T follicular helper cell (primary cell): ENCODE data around the gene CLNK.

ENCODE experiments used
- DNase-seq: peaks from one replicate; pipeline ENCODE4 v3.0.0-alpha.2; 2020; ENCODE audit warnings: low read depth

CLNK gene

GRCh38 chr4:10701702-10702460 is 17.3 kb upstream of the CLNK start:
- no peak for DNase-seq

- no peak for DNase-seq
These were observed 16.6 kb upstream of the CLNK start for GRCh38 chr4:10701161-10701560.

- no peak for DNase-seq
These were observed 13.6 kb upstream of the CLNK start for GRCh38 chr4:10698172-10698571.

- no peak for DNase-seq
These were observed 12.5 kb upstream of the CLNK start for GRCh38 chr4:10697086-10697485.

- no peak for DNase-seq
These were observed 11.7 kb upstream of the CLNK start for GRCh38 chr4:10696253-10696652.

GRCh38 chr4:10694828-10695209 is 10.3 kb upstream of the CLNK start:
- DNase-seq, result no peak

GRCh38 chr4:10694151-10694827 is 9.7 kb upstream of the CLNK start:
- no peak for DNase-seq

GRCh38 chr4:10691651-10692050 is 7.1 kb upstream of the CLNK start:
- no peak for DNase-seq

GRCh38 chr4:10690185-10690907 is 5.8 kb upstream of the CLNK start:
- no peak for DNase-seq

- no peak for DNase-seq
These were observed 4.3 kb upstream of the CLNK start for GRCh38 chr4:10688846-10689245.

- no peak for DNase-seq
These were observed 3.5 kb upstream of the CLNK start for GRCh38 chr4:10688022-10688421.

- DNase-seq, result no peak
These were observed 3.0 kb upstream of the CLNK start for GRCh38 chr4:10687526-10687925.

GRCh38 chr4:10682397-10682796 is 2.2 kb downstream of the CLNK start:
- no peak for DNase-seq

- DNase-seq, result no peak
These were observed 6.6 kb downstream of the CLNK start for GRCh38 chr4:10677796-10678497.

- no peak for DNase-seq
These were observed 10.7 kb downstream of the CLNK start for GRCh38 chr4:10673817-10674369.

GRCh38 chr4:10672379-10672778 is 12.2 kb downstream of the CLNK start:
- no peak for DNase-seq

GRCh38 chr4:10671799-10672198 is 12.8 kb downstream of the CLNK start:
- no peak for DNase-seq

GRCh38 chr4:10671366-10671765 is 13.2 kb downstream of the CLNK start:
- DNase-seq, result peak; percentile 8

- no peak for DNase-seq
These were observed 14.2 kb downstream of the CLNK start for GRCh38 chr4:10670321-10670720.

- DNase-seq, result no peak
These were observed 16.8 kb downstream of the CLNK start for GRCh38 chr4:10667701-10668326.

GRCh38 chr4:10666616-10667015 is 18.0 kb downstream of the CLNK start:
- DNase-seq, result no peak

- DNase-seq, result no peak
These were observed 20.2 kb downstream of the CLNK start for GRCh38 chr4:10664408-10664807.
